Uterus (tissue), 4 donors: ENCODE data around the gene PLXNC1. TPM values are rescaled to one million over a fixed set of nuclear protein-coding genes. Genes with fewer than 3 reads are reported as not detected.

Experiments
- DNase-seq, 2 donors: peaks; one replicate each; pipeline ENCODE4 v3.0.0-alpha.2; 2019 to 2020
- H3K27ac ChIP-seq, 2 donors: fragments of 200-600 bp; sonication (generic); 1 replicate in 1 of 2; 2 replicates in 1 of 2; pipeline ENCODE4 v1.5.1; 2016 to 2018
- H3K27me3 ChIP-seq, 2 donors: fragments of 200-600 bp; sonication (generic); one replicate each; pipeline ENCODE4 v1.5.1; 2018 to 2019; ENCODE audit warnings: control low read depth in 1 of 2
- H3K36me3 ChIP-seq, 2 donors: fragments of 200-600 bp; sonication (generic); one replicate each; pipeline ENCODE4 v1.5.1; 2019; ENCODE audit warnings: control low read depth in 1 of 2
- H3K4me1 ChIP-seq, 2 donors: fragments of 200-600 bp; sonication (generic); one replicate each; pipeline ENCODE4 v1.5.1; 2018 to 2019; ENCODE audit warnings: control low read depth in 1 of 2
- H3K4me3 ChIP-seq, 2 donors: fragments of 200-600 bp; sonication (generic); 1 replicate in 1 of 2; 2 replicates in 1 of 2; pipeline ENCODE4 v1.5.1; 2018 to 2019; ENCODE audit warnings: mild to moderate bottlenecking in 1 of 2
- H3K9me3 ChIP-seq, 2 donors: fragments of 200-600 bp; sonication (generic); one replicate each; pipeline ENCODE4 v1.5.1; 2019; ENCODE audit warnings: control low read depth in 1 of 2
- POLR2A ChIP-seq, 2 donors: fragments of 450-650 bp; IDR thresholded peaks; one replicate each; pipeline ENCODE4 v1.6.1; 2016; ENCODE audit warnings: antibody characterized with exemption in 2 of 2, mild to moderate bottlenecking in 1 of 2, moderate library complexity in 1 of 2
- intact Hi-C: fragments of 100-400 bp; cut with DNase I; formaldehyde crosslinking; loops from one replicate; pipeline ENCODE4 v1.15.1; 2023; ENCODE audit warnings: low total_unique reads
- total RNA-seq, 4 donors: library from RNA; depleted of rRNA in 3 of 4; stranded (reverse); fragments of >200 nt in 3 of 4; gene quantifications; one replicate each; pipeline versions ENCODE4 v1.1.0 to v1.2.4, GENCODE V29; 2014 to 2023
- TF ChIP-seq, protein P1 (sequence below), 4 experiments: fragments of 200-600 bp in 2 of 4; fragments of 450-650 bp in 2 of 4; sonication (generic) in 2 of 4; IDR thresholded peaks; one replicate each; pipeline ENCODE4 v1.5.1; 2016 to 2019; ENCODE audit warnings: antibody characterized with exemption in 4 of 4, mild to moderate bottlenecking in 2 of 4, moderate library complexity in 1 of 4
- donor health status: DM: yes; HTN: yes; CAD: no.

The PLXNC1 gene
- total RNA-seq, 4 donors from 2014 or later: 11.6 to 23.8 (median 16.3) TPM

DNA sequence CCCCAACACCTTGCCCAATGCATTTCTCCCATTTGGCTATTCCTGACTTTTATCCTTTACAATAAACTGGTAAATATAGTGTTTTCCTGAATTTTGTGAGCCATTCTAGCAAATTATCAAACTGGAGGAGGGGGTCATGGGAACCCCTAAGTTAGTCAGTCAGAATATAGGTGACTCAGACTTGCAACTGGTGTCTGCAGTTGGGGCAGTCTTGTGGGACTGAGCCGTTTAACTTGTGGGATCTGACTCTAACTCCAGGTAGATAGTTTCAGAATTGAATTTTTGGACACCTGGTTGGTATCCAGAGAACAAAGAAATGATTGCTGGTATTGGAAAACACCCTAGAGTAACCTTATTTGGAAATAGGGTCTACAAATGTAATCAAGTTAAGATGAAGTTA, 177.9 kb downstream of the PLXNC1 start:
- Histone ChIP-seq H3K4me3 (no peak overlapping the region), H3K9me3 (no peaks in the 10 kb centered on the region), H3K36me3 (no peaks in the 10 kb centered on the region), H3K4me1 (no peaks in the 10 kb centered on the region), H3K27me3 (no peaks in the 10 kb centered on the region), H3K27ac (no peak overlapping the region)
- intact Hi-C loops: no loop called here
- no peak for DNase-seq
- TF ChIP-seq POLR2A (IDR thresholded peaks at IDR 0.05): no peak
- TF ChIP-seq, protein P1, sequence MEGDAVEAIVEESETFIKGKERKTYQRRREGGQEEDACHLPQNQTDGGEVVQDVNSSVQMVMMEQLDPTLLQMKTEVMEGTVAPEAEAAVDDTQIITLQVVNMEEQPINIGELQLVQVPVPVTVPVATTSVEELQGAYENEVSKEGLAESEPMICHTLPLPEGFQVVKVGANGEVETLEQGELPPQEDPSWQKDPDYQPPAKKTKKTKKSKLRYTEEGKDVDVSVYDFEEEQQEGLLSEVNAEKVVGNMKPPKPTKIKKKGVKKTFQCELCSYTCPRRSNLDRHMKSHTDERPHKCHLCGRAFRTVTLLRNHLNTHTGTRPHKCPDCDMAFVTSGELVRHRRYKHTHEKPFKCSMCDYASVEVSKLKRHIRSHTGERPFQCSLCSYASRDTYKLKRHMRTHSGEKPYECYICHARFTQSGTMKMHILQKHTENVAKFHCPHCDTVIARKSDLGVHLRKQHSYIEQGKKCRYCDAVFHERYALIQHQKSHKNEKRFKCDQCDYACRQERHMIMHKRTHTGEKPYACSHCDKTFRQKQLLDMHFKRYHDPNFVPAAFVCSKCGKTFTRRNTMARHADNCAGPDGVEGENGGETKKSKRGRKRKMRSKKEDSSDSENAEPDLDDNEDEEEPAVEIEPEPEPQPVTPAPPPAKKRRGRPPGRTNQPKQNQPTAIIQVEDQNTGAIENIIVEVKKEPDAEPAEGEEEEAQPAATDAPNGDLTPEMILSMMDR (IDR thresholded peaks at IDR 0.05): no peak

- H3K4me1 ChIP-seq: no peaks in the 10 kb centered on the region
- no peaks in the 10 kb centered on the region for H3K27me3 ChIP-seq
- TF ChIP-seq POLR2A (IDR thresholded peaks at IDR 0.05): no peak
- TF ChIP-seq, protein P1 (IDR thresholded peaks at IDR 0.05): no peak
- no peaks in the 10 kb centered on the region for H3K36me3 ChIP-seq
- intact Hi-C loops: no loop called here
- no peak for DNase-seq
- no peaks in the 10 kb centered on the region for H3K9me3 ChIP-seq
- no peak overlapping the region for H3K4me3 ChIP-seq
- no peak overlapping the region for H3K27ac ChIP-seq
Measured at GRCh38 chr12:94326727-94327126, 178.3 kb downstream of the PLXNC1 start.

DNA sequence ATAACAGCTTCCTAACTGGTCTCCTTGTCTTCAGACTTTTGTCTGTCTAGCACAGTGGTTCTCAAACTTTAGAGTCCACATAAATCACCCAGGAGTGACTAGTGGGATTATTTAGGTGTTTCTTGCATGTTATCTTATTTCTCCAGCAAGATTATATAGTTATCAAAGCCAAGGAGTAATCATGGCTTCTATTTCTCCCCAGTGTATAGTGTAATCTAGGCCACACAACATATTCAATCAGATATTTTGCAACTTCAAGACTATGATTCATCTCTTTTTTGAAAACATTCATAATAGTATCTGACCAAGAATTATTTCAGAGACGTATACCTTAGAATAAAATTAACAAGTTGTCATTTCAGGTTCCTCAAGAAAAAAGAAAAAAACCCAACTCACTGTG, 179.4 kb downstream of the PLXNC1 start:
- Histone ChIP-seq H3K4me3 (no peak overlapping the region), H3K27ac (no peak overlapping the region), H3K9me3 (no peaks in the 10 kb centered on the region), H3K27me3 (no peaks in the 10 kb centered on the region), H3K4me1 (no peaks in the 10 kb centered on the region), H3K36me3 (no peaks in the 10 kb centered on the region)
- TF ChIP-seq, protein P1 (IDR thresholded peaks at IDR 0.05): no peak
- no peak for TF ChIP-seq POLR2A (IDR thresholded peaks at IDR 0.05)
- intact Hi-C loops: no loop called here
- DNase-seq: no peak

DNA sequence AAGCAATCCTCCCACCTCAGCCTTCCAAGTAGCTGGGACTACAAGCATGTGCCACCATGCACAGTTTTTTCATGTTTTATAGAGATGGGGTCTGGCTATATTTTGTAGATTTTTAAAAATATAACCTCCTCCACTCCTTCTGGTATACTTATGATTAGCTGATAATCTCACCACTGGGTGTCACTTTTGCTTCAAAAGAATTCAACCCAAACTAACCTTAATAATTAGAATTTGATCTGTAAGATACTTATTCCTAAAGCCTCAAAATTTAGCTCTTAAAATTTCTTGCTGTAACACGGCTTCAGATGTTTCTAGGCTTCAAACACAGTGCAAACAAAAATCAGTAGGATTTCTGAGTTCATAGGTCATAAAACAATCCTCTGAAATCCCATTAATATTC, 181.0 kb downstream of the PLXNC1 start:
- TF ChIP-seq POLR2A (IDR thresholded peaks at IDR 0.05): no peak
- TF ChIP-seq, protein P1 (IDR thresholded peaks at IDR 0.05): peak in 1 of 4 experiments; percentile 25
- Histone ChIP-seq H3K27ac (no peak overlapping the region), H3K9me3 (no peaks in the 10 kb centered on the region), H3K4me1 (no peaks in the 10 kb centered on the region), H3K27me3 (no peaks in the 10 kb centered on the region), H3K36me3 (no peaks in the 10 kb centered on the region), H3K4me3 (no peak overlapping the region)
- DNase-seq: no peak
- intact Hi-C loops: no loop called here

DNA sequence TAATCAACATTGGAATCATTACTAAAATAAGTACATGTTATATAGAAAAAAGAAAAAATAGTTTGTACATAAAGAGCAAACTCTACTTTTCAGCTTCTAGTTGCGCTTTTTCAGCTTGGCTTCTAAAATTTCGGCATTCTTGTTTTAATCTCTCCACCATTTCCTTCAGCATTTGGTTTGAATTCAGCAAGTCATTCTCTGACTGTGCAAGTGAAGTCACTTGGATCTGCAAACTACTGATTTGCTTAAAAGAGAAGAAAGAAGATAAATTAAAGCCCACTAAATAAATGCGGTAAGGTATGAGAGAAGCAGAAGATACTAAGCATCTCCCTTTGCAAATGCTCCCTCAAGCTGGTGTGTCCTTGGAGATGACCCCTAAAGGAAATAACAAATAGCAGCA, 185.0 kb downstream of the PLXNC1 start:
- Histone ChIP-seq H3K4me1 (no peaks in the 10 kb centered on the region), H3K27ac (no peak overlapping the region), H3K36me3 (no peaks in the 10 kb centered on the region), H3K9me3 (no peaks in the 10 kb centered on the region), H3K27me3 (no peaks in the 10 kb centered on the region), H3K4me3 (no peak overlapping the region)
- TF ChIP-seq, protein P1 (IDR thresholded peaks at IDR 0.05): no peak
- no peak for TF ChIP-seq POLR2A (IDR thresholded peaks at IDR 0.05)
- intact Hi-C loops: no loop called here
- no peak for DNase-seq
